GM13977 (cell line): ENCODE data around the gene NRSN2.
"Not testable (repeated sequence)": the region's sequence is repeated elsewhere in the genome, so short reads cannot be mapped to it uniquely, and the experiment has no call there.

Experiments
- DNase-seq: peaks from one replicate; pipeline ENCODE4 v3.0.0; 2012; ENCODE audit warnings: low spot score
- in situ Hi-C: fragments of 300-500 bp; cut with MboI; formaldehyde crosslinking; loops from one replicate; pipeline ENCODE4 v1.12.0; 2022; ENCODE audit warnings: low sequenced_read_pairs, low pct_unique_long_range_greater_than_20kb, mixed read lengths, inconsistent platforms; ENCODE audit not compliant: unreplicated experiment
- TF ChIP-seq, protein P1 (sequence below): IDR thresholded peaks from 2 replicates; pipeline ENCODE4 v1.5.1; 2012; ENCODE audit warnings: mild to moderate bottlenecking, control low read depth; ENCODE audit not compliant: insufficient read depth; ENCODE audit errors: extremely low read depth, missing control alignments

Gene NRSN2

DNA sequence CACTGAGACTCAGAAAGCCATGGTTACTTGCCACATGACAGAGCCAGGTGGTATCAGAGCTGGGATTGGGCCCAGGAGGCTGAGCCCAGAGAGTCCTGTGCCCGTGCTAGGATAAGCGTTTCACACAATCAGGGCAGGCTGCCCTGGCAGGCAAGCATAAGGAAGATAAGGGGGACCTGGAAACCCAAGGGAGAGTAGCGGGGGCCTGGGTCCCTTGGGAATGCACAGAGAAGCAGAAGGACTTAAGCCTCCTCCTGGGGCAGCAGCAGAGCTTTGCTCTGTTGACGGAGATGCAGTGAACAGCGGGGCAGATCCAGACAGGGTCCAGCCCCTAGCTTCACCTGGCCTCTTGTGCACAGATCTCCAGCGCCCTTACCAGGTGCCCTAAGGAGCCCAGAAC lies 42.3 kb downstream of the NRSN2 start:
- DNase-seq, result no peak
- TF ChIP-seq, protein P1, sequence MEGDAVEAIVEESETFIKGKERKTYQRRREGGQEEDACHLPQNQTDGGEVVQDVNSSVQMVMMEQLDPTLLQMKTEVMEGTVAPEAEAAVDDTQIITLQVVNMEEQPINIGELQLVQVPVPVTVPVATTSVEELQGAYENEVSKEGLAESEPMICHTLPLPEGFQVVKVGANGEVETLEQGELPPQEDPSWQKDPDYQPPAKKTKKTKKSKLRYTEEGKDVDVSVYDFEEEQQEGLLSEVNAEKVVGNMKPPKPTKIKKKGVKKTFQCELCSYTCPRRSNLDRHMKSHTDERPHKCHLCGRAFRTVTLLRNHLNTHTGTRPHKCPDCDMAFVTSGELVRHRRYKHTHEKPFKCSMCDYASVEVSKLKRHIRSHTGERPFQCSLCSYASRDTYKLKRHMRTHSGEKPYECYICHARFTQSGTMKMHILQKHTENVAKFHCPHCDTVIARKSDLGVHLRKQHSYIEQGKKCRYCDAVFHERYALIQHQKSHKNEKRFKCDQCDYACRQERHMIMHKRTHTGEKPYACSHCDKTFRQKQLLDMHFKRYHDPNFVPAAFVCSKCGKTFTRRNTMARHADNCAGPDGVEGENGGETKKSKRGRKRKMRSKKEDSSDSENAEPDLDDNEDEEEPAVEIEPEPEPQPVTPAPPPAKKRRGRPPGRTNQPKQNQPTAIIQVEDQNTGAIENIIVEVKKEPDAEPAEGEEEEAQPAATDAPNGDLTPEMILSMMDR, result no peak
- in situ Hi-C loops, result no loop called here

DNA sequence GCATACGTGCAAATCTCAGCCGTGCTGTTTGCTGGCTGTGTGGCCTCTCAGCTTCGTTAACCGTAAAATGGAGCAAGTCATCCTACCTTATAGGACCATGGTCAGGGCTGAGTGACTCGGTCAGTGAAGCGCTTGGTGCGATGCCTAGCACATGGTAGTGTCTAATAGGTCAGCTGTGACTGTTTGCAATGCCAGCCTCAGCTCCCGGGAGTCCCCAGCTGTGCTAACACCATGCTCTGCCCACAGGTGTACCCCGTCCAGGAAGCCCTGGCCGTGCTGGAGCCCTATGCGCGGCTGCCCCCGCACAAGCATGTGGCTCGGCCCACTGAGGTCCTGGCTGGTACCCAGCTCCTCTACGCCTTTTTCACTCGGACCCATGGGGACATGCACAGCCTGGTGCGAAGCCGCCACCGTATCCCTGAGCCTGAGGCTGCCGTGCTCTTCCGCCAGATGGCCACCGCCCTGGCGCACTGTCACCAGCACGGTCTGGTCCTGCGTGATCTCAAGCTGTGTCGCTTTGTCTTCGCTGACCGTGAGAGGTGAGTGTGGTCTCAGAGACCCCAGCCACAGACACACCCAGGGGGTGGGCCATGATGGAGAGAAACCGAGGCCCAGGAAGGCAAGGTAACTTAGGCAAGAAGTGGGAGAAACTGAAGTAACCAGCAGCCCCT lies 44.3 kb downstream of the NRSN2 start:
- in situ Hi-C loops, result no loop called here
- no peak for DNase-seq
- TF ChIP-seq, protein P1, result no peak

DNA sequence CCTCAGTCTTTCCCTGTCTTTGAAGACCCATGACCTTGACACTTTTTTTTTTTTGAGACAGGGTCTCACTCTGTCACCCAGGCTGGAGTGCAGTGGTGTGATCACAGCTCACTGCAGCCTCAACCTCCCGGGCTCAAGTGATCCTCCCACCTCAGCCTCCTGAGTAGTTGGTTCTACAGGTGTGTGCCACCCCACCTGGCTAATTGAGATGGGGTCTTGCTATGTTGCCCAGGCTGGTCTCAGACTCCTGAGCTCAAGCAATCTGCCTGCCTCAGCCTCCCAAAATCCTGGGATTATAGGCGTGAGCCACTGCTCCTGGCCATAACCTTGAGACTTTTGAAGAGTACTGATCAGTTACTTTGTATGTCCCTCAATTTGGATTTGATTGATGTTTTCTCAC lies 46.4 kb downstream of the NRSN2 start:
- DNase-seq, in situ Hi-C loops: not testable (repeated sequence)

DNA sequence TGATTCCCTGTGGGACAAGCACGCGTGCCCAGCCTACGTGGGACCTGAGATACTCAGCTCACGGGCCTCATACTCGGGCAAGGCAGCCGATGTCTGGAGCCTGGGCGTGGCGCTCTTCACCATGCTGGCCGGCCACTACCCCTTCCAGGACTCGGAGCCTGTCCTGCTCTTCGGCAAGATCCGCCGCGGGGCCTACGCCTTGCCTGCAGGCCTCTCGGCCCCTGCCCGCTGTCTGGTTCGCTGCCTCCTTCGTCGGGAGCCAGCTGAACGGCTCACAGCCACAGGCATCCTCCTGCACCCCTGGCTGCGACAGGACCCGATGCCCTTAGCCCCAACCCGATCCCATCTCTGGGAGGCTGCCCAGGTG lies 49.3 kb downstream of the NRSN2 start:
- no peak for DNase-seq
- in situ Hi-C loops, result no loop called here
- TF ChIP-seq, protein P1, result no peak

DNA sequence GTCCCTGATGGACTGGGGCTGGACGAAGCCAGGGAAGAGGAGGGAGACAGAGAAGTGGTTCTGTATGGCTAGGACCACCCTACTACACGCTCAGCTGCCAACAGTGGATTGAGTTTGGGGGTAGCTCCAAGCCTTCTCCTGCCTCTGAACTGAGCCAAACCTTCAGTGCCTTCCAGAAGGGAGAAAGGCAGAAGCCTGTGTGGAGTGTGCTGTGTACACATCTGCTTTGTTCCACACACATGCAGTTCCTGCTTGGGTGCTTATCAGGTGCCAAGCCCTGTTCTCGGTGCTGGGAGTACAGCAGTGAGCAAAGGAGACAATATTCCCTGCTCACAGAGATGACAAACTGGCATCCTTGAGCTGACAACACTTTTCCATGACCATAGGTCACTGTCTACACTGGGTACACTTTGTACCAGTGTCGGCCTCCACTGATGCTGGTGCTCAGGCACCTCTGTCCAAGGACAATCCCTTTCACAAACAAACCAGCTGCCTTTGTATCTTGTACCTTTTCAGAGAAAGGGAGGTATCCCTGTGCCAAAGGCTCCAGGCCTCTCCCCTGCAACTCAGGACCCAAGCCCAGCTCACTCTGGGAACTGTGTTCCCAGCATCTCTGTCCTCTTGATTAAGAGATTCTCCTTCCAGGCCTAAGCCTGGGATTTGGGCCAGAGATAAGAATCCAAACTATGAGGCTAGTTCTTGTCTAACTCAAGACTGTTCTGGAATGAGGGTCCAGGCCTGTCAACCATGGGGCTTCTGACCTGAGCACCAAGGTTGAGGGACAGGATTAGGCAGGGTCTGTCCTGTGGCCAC lies 49.9 kb downstream of the NRSN2 start:
- TF ChIP-seq, protein P1, result no peak
- in situ Hi-C loops, result no loop called here
- no peak for DNase-seq

DNA sequence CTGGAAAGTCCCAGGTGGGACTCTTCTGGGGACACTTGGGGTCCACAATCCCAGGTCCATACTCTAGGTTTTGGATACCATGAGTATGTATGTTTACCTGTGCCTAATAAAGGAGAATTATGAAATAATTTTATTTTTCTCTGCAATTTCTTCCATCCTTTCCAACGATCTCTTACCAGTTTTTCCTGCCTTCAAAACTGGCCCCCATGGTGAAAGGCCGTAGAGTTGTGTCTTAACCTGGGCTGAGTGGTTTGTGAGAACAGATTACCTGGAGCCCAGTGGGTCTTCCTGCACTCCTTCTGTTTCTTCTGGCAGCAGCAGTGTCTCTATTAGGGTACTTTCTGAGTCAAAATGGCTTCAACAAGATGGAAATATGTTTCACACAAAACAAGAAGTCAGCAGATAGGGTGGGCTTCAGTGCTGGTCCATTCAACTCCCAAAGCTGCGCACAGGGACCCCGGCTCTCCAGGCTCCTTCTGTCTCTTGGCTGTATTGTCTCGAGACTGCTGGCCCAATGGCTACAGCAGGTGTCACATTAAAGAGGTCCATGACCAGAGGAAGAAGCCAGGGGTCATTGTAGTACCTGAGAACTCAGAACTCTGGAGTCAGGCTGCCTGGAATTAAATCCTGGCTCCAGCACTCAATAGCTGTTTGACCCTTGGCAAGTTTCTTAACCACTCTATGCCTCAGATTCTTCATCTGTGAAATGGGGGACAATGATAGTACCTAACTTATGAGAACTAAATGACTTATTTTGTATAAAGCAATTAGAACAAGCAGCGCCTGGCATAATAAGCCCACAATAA lies 50.7 kb downstream of the NRSN2 start:
- no peak for DNase-seq
- in situ Hi-C loops, result no loop called here
- TF ChIP-seq, protein P1, result no peak

DNA sequence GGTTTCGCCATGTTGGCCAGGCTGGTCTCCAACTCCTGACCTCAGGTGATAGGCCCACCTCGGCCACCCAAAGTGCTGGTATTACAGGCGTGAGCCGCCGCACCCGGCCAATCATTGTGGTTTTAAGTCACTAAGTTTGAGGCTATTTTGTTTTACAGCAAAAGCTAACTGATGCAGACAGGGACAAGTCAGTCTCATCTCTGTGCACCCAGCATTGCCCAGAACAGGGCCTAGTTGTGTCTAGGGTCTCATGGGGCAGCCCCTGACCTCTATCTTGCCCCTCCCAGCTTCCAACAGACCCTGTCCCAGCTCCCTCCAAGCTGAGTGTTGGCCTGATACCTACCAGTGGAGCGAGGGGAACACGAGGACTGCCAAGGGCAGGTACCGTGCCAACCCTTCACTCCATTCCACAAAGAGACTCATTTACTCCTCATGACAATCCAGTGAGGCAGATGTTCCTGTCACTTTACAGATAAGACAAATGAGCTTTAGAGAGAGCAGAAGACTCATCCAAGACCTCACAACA lies 52.3 kb downstream of the NRSN2 start:
- TF ChIP-seq, protein P1, result no peak
- no peak for DNase-seq
- in situ Hi-C loops, result no loop called here
